Gastrocnemius medialis (tissue), 4 donors: ENCODE data around the gene C1QTNF6. TPM values are rescaled to one million over a fixed set of nuclear protein-coding genes. Genes with fewer than 3 reads are reported as not detected.
"Not testable (repeated sequence)": the region's sequence is repeated elsewhere in the genome, so short reads cannot be mapped to it uniquely, and the experiment has no call there.

Source experiments
- ATAC-seq, 2 donors: fragments of 150-250 bp; one replicate each; pipeline ENCODE4 v1.9.1; 2016
- DNase-seq, 2 donors: peaks; one replicate each; pipeline ENCODE4 v3.0.0-alpha.2; 2019
- H3K27ac ChIP-seq, 4 donors: fragments of 200-600 bp; sonication (generic); 1 replicate in 1 of 4; 2 replicates in 3 of 4; pipeline ENCODE4 v1.5.1; 2016 to 2018; ENCODE audit warnings: mild to moderate bottlenecking in 2 of 4, moderate library complexity in 1 of 4
- H3K27me3 ChIP-seq, 3 donors: fragments of 200-600 bp; sonication (generic) in 2 of 3; 1 replicate in 1 of 3; 2 replicates in 2 of 3; pipeline versions ENCODE4 v1.5.1 to v1.6.0; 2016 to 2019; ENCODE audit warnings: mild to moderate bottlenecking in 1 of 3, moderate library complexity in 1 of 3
- H3K36me3 ChIP-seq, 2 donors: fragments of 200-600 bp; sonication (generic) in 1 of 2; one replicate each; pipeline ENCODE4 v1.5.1; 2017 to 2018
- H3K4me1 ChIP-seq, 2 donors: fragments of 200-600 bp; sonication (generic) in 1 of 2; one replicate each; pipeline ENCODE4 v1.5.1; 2016 to 2017; ENCODE audit warnings: mild to moderate bottlenecking in 2 of 2
- H3K4me3 ChIP-seq, 4 donors: fragments of 200-600 bp; sonication (generic) in 3 of 4; 1 replicate in 1 of 4; 2 replicates in 3 of 4; pipeline ENCODE4 v1.5.1; 2016 to 2019; ENCODE audit warnings: mild to moderate bottlenecking in 2 of 4
- H3K9me3 ChIP-seq, 3 donors: fragments of 200-600 bp; sonication (generic) in 2 of 3; 1 replicate in 1 of 3; 2 replicates in 2 of 3; pipeline ENCODE4 v1.5.1; 2016 to 2019
- CTCF ChIP-seq, 5 experiments: fragments of 450-650 bp in 3 of 5; fragments of 200-600 bp in 2 of 5; sonication (generic) in 2 of 5; IDR thresholded peaks in 4 of 5; conservative IDR thresholded peaks in 1 of 5; 1 replicate in 4 of 5; 2 replicates in 1 of 5; pipeline ENCODE4 v1.5.1; 2016 to 2019; ENCODE audit warnings: antibody characterized with exemption in 5 of 5, mild to moderate bottlenecking in 3 of 5, moderate library complexity in 3 of 5
- POLR2A ChIP-seq, 2 donors: fragments of 450-650 bp; IDR thresholded peaks; one replicate each; pipeline ENCODE4 v1.6.1; 2017; ENCODE audit warnings: antibody characterized with exemption in 2 of 2, mild to moderate bottlenecking in 2 of 2, moderate library complexity in 2 of 2
- in situ Hi-C, 4 donors: fragments of 200-750 bp; cut with MboI; loops; one replicate each; pipeline versions ENCODE4 v1.15.0 to v1.8.0; 2017; ENCODE audit warnings: low sequenced_read_pairs in 4 of 4
- intact Hi-C: fragments of 100-400 bp; cut with DNase I; formaldehyde crosslinking; loops from one replicate; pipeline ENCODE4 v1.15.1; 2023; ENCODE audit warnings: low total_unique reads
- total RNA-seq, 4 donors: library from RNA; depleted of rRNA; stranded (reverse); fragments of >200 nt; gene quantifications; one replicate each; pipeline versions ENCODE4 v1.1.0 to v1.2.3, GENCODE V29; 2016

C1QTNF6 gene
- total RNA-seq, 4 donors from 2014 or later, result 0.46 to 1.00 (median 0.84) TPM

DNA sequence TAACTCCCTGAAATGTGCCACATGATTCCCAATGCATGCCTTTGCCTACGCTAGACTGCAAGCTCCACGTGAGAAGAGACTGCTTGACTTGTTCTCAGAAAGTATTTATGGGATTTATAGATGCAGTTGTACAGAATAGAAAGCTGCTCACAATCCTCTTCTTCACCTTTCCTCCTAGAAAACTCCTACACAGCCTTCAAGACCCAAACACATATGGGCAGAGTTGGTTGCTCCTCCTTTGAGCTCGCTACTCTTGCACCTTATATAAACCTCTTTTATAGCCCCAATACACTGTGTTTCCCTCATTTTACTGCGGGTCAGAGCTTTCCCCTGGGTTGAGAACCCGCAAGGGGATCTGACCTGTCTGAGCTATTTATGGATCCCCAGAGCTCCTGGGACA lies 16.4 kb downstream of the C1QTNF6 start:
- Histone ChIP-seq H3K4me1 (peaks cover 13 to 21% of the 10 kb centered on the region in 2 donors), H3K4me3 (no peak overlapping the region), H3K27me3 (peaks cover 0 to 13% (median 0%) of the 10 kb centered on the region in 3 donors), H3K27ac (no peak overlapping the region), H3K36me3 (no peaks in the 10 kb centered on the region), H3K9me3 (no peaks in the 10 kb centered on the region)
- DNase-seq, result no peak
- TF ChIP-seq CTCF (IDR thresholded peaks at IDR 0.05 in 4 of 5, conservative IDR thresholded peaks at IDR 0.05 in 1 of 5), result no peak
- no peak for TF ChIP-seq POLR2A (IDR thresholded peaks at IDR 0.05)
- intact Hi-C loops, result no loop called here
- ATAC-seq, result no peak
- in situ Hi-C loops, result no loop called here

DNA sequence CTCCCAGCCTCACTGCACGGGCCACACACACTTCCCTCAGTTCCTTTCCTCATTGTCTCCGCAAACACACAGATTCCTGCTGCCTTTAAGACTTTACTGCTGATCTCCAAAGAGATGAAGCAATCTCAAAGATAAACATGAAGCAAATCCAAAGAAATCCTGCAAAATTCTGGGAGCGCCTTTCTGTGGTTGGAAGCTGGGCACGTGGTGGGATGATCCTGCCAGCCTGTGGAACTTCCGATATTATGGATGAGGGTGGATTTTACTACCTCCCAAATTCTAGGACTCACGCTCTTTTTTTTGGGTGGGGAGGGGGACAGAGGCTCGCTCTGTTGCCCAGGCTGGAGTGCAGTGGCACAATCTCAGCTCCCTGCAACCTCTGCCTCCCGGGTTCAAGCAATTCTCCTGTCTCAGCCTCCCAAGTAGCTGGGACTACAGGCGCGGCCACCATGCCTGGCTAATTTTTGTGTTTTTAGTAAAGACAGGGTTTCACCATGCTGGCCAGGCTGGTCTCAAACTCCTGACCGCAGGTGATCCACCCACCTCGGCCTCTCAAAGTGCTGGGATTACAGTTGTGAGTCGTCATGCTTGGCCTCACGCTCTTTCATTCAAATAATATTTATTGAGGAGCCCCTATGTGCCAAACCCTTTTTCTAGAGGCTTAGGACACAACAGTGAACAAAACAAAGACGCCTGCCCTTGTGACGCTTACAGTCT lies 17.2 kb downstream of the C1QTNF6 start:
- H3K4me3 ChIP-seq, intact Hi-C loops, in situ Hi-C loops, H3K36me3 ChIP-seq, ATAC-seq, H3K27ac ChIP-seq, H3K9me3 ChIP-seq: not testable (repeated sequence)
- peak in 1 of 2 donors; percentile 3 for DNase-seq
- H3K4me1 ChIP-seq, result peaks cover 6 to 13% of the 10 kb centered on the region in 2 donors
- H3K27me3 ChIP-seq, result peaks cover 0 to 13% (median 0%) of the 10 kb centered on the region in 3 donors

DNA sequence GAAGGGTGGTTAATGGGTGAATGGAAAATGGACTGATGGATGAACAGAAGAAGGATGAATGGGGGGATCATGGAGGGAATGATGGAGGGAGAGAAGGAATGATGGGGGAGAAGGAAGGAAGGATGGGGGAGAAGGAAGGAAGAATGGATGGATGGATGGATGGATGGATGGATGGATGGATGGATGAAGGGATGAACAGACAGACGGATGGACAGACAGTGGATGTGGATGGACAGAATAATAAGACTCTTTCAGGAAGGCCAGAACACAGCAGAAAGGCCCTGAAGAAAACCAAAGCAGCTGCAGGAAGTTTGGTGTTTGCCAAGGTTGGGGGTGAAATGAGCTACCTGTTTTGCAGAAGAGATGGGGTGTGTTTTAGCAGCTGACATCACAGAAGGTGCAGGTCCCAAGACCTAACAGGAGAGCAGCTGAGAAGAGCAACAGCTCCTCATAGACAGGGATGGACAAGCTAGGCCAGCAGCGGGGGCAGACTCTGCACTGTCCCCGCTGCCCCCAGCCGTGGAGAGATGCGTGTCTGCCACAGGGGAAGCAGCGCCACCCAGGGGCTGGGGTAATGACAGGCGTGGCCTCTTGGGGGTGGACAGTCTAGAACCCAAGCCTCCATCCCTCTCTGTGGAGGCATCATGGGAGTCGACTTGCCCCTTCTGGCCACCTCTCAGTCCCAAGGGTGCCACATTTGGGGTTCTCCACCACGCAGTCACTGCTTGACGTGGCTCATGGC lies 17.9 kb downstream of the C1QTNF6 start:
- ATAC-seq (no peak), DNase-seq (peak in 1 of 2 donors; percentile 7)
- no peaks in the 10 kb centered on the region for H3K9me3 ChIP-seq
- no peak overlapping the region for H3K4me3 ChIP-seq
- peaks cover 4 to 8% of the 10 kb centered on the region in 2 donors for H3K4me1 ChIP-seq
- TF ChIP-seq POLR2A (IDR thresholded peaks at IDR 0.05) (no peak), CTCF (IDR thresholded peaks at IDR 0.05 in 4 of 5, conservative IDR thresholded peaks at IDR 0.05 in 1 of 5) (no peak)
- intact Hi-C loops (no loop called here), in situ Hi-C loops (no loop called here)
- no peak overlapping the region for H3K27ac ChIP-seq
- H3K36me3 ChIP-seq, result no peaks in the 10 kb centered on the region
- H3K27me3 ChIP-seq, result peaks cover 0 to 11% (median 0%) of the 10 kb centered on the region in 3 donors

- no peaks in the 10 kb centered on the region for H3K36me3 ChIP-seq
- no peak for TF ChIP-seq POLR2A (IDR thresholded peaks at IDR 0.05)
- no peak for TF ChIP-seq CTCF (IDR thresholded peaks at IDR 0.05 in 4 of 5, conservative IDR thresholded peaks at IDR 0.05 in 1 of 5)
- intact Hi-C loops, result no loop called here
- H3K27me3 ChIP-seq, result peaks cover 0 to 7% (median 0%) of the 10 kb centered on the region in 3 donors
- no peak for DNase-seq
- no peak overlapping the region for H3K4me3 ChIP-seq
- H3K27ac ChIP-seq, result no peak overlapping the region
- in situ Hi-C loops, result no loop called here
- H3K4me1 ChIP-seq, result peaks cover 4 to 8% of the 10 kb centered on the region in 2 donors
- no peak for ATAC-seq
- H3K9me3 ChIP-seq, result no peaks in the 10 kb centered on the region
These were observed 18.6 kb downstream of the C1QTNF6 start for GRCh38 chr22:37169406-37169805.

DNA sequence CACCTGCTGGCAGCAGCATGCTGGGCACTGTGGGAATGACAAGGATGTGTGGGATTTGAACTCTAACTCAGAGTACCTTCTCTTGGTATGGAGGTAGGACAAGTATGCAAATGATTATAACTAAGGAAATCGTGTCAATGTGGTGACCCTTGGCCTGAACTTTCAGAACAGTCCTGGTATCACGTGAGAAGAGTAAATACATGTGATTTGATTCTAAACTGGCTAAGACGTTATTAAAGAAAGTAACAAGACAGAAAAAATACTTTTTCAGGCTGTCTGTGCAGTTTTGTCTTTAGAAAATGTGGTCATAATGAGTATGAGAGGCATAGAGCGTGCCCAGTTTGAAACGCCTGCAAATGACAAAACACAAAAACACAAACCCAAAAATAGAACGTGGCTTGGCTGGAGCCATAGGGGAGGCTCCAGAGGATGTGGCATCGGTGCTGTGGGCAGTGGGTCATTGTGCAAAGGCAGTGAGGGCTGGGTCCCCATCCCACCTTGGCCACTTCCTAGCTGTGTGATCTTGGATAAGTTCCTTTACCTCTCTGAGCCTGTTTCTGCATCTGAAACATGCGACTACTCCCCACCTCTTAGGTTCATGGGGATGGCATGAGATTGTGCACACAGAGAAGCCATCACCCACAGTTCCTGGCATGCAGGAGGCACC lies 19.9 kb downstream of the C1QTNF6 start:
- peaks cover 4 to 8% of the 10 kb centered on the region in 2 donors for H3K4me1 ChIP-seq
- no peaks in the 10 kb centered on the region for H3K36me3 ChIP-seq
- TF ChIP-seq CTCF (IDR thresholded peaks at IDR 0.05 in 4 of 5, conservative IDR thresholded peaks at IDR 0.05 in 1 of 5), result no peak
- TF ChIP-seq POLR2A (IDR thresholded peaks at IDR 0.05), result no peak
- intact Hi-C loops (no loop called here), in situ Hi-C loops (no loop called here)
- no peak for DNase-seq
- ATAC-seq, result no peak
- H3K4me3 ChIP-seq, result no peak overlapping the region
- no peaks in the 10 kb centered on the region for H3K9me3 ChIP-seq
- H3K27me3 ChIP-seq, result no peaks in the 10 kb centered on the region
- peak overlapping the region in 1 of 4 donors; percentile 64 for H3K27ac ChIP-seq
